AG09319 (cell line): ENCODE results near the gene FAM161B.
"Not testable (repeated sequence)": the region's sequence is repeated elsewhere in the genome, so short reads cannot be mapped to it uniquely, and the experiment has no call there.

Source experiments
- DNase-seq: peaks from one replicate; pipeline ENCODE4 v3.0.0-alpha.2; 2010; ENCODE audit warnings: low read depth; ENCODE audit errors: extremely low read depth
- CTCF ChIP-seq: IDR thresholded peaks from 2 replicates; pipeline ENCODE4 v1.5.1; 2011; ENCODE audit warnings: low read depth, mild to moderate bottlenecking, inconsistent platforms, low read length, moderate library complexity

The FAM161B gene, protein sequence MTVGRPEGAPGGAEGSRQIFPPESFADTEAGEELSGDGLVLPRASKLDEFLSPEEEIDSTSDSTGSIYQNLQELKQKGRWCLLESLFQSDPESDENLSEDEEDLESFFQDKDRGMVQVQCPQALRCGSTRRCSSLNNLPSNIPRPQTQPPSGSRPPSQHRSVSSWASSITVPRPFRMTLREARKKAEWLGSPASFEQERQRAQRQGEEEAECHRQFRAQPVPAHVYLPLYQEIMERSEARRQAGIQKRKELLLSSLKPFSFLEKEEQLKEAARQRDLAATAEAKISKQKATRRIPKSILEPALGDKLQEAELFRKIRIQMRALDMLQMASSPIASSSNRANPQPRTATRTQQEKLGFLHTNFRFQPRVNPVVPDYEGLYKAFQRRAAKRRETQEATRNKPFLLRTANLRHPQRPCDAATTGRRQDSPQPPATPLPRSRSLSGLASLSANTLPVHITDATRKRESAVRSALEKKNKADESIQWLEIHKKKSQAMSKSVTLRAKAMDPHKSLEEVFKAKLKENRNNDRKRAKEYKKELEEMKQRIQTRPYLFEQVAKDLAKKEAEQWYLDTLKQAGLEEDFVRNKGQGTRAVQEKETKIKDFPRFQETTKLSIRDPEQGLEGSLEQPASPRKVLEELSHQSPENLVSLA

DNA sequence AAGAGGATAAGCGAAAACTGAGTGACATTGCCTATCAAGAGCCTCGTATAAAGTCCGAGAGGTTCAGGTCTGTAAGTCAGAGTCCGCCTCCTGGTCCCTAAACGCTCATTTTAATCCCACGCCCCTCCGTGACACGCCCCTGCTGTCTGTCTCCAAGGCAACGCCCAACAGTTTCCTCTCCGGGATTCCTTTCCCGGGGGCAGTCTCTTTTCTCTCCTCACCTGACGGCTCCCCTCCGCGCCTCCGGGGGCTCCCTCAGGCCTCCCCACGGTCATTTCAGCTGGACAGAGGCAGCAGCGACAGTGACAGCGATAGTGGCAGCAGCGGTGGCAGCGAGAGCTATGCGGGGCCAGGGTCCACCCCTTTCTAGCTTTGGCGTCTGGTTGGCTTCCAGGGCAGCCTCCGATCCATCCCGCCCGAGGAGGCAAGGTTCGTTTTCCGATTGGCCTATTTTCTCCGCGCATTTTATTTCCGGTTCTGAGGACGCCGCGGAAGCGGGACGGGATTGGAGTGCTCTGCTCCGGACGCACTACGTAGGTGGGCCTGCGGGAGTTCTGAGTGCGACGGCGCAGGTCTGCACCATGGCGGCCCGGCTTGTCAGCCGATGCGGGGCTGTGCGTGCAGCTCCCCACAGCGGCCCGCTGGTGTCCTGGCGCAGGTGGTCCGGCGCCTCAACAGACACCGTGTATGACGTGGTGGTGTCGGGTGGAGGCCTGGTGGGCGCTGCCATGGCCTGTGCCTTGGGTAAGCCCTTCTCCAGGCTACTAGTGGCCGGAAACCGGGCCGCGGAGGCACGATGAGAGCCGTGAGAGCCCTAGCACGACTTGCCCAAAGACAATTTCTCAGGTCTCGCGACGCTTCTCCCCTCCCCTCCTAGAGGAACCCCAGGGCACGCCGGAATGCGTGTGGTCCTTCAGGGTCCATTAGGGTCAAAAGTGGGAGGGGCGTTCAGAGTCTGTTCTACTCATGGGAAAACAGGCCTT lies at the start of gene FAM161B, which contains the start of gene COQ6:
TSS of gene FAM161B (minus strand) at position 343 of the 983 bp plus-strand sequence. CDS start at position 275, 68 bp downstream.
TSS of gene COQ6 (plus strand) at position 551 of the 983 bp plus-strand sequence. CDS start at position 582, 31 bp downstream.
- peak; percentile 84 for DNase-seq
- TF ChIP-seq CTCF, result no peak; the same call in none of the 2 replicates

GRCh38 chr14:73998726-73999125 lies 48.8 kb upstream of the FAM161B start:
- no peak for TF ChIP-seq CTCF
- DNase-seq, result no peak

DNA sequence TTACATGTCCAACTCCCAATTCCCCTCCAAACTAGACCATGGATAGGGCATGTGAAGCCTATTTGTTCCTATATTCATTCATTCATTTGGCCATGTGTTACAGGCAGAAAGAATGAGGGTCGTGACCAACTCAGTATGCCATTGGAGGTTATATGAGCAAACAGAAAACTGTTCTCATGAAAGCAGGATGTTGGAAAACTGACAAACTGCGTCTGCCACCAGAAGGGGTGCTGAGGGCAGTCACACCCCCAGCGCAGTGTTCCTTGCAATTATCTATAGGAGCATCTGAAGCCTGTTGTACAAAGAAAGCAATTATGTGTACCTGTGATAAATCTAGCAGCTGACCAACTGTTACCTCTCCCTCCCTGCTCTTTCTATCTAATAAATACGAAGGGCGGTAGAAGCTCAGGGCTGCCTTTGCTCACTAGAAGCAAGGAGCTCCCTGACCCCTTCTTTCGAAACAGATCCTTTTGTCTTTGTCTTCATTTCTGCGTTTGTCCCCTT lies 48.1 kb upstream of the FAM161B start:
- no peak for TF ChIP-seq CTCF

DNA sequence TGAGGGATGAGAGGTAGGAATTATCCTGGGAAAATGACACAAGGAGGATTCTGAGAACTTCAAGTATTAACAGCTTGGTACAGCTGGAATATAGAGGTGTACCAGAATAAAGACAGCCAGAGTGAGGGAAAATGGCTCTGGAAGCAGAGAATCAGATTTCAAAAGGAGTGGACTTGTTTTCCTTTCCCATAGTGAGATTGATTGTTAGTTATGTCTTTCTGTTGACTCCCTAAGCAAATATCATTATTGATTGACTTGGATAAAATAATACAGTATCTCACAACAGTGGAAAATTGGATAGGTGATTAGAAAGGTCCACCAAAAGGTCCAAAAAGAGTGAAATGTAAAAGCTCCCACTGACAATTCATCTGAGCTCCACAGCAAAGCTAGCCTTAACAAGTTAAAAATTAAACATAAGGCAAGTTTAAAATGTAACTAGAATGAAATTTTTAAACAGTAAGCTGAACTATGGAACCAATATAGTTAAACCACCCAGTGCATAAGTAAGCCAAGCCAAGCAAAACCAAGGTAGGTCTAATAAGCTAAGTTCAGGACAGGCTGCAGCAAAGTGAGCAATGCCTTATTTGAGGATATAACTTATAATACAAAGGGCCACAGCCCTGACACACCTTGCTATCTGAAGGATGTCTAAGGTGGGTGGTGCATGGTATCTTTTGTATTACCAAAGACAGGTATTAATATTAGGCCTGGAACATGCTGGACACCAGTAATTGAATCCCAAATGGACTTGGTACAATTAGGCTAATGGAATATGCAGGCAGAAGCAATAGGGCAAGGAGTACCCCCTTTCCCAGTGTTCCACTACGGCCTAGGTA lies 47.4 kb upstream of the FAM161B start:
- no peak for DNase-seq
- TF ChIP-seq CTCF, result no peak

More for the DNA sequence above, 48.1 kb upstream of the FAM161B start:
- no peak for DNase-seq

GRCh38 chr14:73996731-73997107 lies 46.8 kb upstream of the FAM161B start:
- no peak for DNase-seq
- TF ChIP-seq CTCF, result no peak

DNA sequence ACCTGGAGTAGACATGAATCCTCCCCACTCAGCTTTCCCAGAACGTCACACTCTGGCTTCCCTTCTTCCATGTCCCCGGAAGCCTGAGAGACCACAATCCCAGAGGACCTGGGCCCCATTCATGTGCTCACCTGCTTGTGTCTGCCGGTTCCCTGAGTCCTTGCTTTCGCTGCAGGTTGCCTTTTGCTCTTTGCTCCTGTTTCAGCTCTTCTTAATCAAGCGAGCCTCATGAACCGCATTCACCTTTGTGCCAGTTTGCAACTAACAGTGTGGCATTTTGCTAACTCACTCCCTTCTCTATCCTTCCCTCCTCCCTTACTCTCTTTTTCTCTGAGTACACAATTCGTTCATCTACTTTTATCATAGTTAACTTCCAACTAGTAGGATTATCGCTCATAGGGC lies 46.1 kb upstream of the FAM161B start:
- TF ChIP-seq CTCF, result no peak
- DNase-seq, result no peak

DNA sequence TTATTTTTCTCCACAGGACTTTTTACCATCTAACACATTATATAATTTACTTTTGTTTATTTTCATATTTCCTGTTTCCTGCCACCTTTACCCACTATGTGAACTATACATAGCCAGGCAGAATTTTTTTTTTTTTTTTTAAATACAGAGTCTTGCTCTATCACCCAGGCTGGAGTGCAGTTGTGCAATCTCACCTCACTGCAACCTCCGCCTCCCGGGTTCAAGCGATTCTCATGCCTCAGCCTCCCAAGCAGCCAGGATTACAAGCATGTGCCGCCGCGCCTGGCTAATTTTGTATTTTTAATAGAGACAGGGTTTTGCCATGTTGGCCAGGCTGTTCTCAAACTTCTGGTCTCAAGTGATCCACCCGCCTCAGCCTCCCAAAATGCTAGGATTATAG lies 45.0 kb upstream of the FAM161B start:
- not testable (repeated sequence) for DNase-seq
